IPS-11a (cell line): ENCODE measurements around the gene STX2.
"Not testable (repeated sequence)": the region's sequence is repeated elsewhere in the genome, so short reads cannot be mapped to it uniquely, and the experiment has no call there.

Experiments used
- H3K4me3 ChIP-seq: one replicate; pipeline ENCODE4 v1.5.1; 2013; ENCODE audit warnings: low read depth, low read length, control low read depth

STX2 gene

DNA sequence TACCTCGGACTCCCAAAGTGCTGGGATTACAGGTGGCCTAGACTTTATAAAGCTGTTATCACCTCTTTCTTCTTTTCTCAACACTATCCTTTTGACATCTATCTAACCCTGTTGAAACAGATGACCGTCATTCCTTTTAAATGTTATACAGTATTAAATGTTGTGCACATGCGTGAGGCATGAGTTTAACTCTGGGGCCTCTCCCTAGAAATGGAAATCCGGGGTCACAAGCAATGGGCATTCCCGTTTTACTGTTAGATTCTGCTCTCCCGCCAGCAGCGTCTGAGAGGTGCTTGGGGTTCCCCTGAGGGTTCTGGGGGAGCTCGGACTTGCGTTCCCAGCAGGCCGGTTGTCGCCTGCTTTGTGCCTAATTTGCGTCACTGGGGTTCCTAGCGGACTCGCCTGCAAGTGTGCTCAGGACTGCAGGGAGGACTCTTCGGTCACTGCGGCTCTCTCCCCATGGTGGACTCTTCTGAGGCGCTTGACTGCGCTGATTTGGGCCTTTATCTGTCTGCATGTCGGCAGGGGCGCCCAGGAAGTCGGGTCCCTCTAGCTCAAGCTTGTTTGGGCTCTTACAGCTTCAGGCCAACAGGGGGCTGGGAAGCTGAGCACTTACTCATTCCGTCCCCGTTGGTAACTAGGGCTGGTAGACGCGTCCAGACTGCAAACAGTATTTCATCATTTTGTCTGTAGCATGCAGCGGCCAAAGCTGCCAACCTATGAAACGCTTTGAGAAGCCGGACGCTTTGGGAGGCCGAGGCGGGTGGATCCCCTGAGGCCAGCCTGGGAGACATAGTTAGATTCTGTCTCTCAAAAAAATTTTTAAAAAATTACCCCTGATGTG, 31.6 kb upstream of the STX2 start:
- peak overlapping the region; percentile 48 for H3K4me3 ChIP-seq

DNA sequence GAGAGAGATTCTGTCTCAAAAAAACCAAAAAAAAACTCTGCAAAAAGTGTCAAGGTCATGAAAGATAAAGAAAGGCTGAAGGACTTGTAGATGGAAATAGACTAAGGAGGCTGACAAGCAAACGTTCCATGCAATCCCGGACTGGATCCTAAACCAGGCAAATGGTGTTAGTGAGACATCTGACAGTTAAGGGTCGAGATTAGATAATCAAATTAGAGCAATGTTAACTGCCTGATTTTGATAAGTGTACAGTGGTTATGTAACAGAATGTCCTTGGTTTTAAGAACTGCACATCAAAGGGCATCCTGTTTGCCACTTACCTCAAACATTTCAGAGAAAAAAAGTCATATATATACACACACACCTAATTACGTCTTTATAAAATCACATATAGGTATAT, 29.4 kb upstream of the STX2 start:
- no peak overlapping the region for H3K4me3 ChIP-seq

DNA sequence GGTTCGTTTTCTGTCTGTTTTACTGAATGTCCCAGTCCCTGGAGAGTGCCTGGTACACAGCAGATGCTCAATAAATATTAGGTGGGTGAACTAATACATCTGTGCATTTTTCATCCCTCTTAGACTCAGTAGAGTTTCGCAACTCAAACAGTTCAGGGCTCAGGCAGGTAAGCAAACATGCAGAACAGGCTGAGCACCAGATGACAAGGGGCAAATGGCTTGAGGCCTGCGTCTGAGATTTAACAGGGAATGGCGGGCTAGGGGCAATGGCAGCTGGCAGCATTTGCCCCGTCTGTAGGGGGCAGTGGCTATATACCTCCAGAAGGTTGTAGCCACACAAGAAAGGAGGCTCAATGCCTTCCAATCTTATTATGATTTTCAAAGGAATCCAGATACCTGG, 24.2 kb upstream of the STX2 start:
- H3K4me3 ChIP-seq, result no peak overlapping the region

DNA sequence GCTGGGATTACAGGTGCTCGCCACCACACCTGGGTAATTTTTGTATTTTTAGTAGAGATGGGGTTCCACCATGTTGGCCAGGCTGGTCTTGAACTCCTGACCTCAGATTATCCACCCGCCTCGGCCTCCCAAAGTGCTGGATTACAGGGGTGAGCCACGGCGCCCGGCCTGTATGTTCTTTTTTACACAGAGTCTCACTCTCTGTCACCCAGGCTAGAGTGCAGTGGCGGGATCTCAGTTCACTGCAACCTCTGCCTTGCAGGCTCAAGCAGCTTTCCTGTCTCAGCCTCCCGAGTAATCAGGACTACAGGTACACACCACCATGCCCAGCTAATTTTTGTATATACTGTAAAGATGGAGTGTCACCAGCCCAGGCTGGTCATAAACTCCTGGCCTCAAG, 23.7 kb upstream of the STX2 start:
- H3K4me3 ChIP-seq, result not testable (repeated sequence)

DNA sequence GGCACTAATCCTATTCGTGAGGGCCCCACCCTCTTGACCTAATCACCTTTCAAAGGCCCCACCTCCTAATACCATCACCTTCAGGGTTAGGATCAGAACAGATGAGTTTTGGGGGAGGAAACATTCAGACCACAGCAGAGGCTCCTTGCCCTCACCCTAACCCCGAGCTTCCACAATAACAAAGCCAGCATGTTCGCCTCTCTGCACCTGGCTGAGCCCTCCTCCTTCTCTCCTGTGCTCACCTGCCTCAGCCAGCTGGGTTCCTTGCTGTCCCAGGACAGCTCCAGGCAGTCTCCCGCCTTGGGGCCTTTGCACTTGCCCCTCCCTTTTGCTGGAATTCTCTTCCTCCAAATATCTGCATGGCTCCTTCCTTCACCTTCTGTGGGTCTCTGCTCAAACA, 23.1 kb upstream of the STX2 start:
- H3K4me3 ChIP-seq, result no peak overlapping the region

DNA sequence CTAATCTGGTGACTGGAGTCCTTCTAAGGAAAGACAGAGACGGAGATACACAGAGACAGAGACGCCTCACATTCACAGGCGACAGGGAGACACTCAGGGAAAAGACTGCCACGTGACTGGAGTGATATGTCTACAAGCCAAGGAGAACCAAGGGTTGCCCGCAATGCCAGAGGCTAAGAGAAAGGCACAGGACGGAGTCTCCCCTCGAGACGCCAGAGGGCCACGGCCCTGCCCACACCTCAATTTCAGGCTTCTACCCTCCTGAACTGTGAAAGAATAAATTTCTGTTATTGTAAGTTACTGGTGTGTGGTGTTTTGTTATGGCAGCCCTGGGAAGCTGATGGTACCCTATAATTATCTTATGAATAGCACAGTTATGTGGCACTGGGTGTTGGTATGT, 21.3 kb upstream of the STX2 start:
- no peak overlapping the region for H3K4me3 ChIP-seq

DNA sequence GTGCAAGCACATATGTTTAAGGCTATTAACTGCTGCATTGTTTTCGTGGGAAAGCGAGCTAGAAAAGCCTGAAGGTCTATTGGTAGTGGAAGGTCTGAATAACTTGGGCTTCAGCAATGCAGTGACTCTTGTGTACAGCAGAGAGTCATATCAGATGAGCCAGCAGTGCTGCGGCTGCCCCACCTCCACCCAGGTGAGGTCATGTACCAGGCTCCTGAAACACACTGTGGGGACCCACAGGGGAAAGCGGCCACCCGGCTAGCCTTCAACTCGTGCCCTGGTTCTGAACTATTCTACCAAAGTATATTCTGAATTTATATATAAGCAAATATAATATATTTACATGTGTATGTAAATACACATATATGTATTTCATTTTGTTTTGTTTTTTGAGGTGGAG, 20.1 kb upstream of the STX2 start:
- H3K4me3 ChIP-seq, result no peak overlapping the region

DNA sequence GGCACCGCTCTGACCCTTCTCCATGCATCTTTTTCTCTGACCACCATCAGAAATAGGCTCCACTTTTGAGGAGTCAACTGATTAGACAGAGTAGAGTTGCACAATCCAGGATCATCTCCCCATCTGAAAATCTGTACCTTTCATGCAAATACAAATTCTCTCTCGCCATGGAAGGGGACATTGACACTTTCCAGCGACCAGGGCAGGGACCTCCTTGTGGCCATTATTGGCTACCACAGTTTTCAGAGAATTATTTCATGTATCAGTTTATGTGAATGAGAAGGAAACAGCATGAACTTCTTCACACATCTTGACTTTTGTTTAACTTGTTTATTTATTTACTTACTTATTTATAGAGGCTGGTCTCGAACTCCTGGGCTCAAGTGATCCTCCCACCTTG, 19.0 kb upstream of the STX2 start:
- H3K4me3 ChIP-seq, result no peak overlapping the region

DNA sequence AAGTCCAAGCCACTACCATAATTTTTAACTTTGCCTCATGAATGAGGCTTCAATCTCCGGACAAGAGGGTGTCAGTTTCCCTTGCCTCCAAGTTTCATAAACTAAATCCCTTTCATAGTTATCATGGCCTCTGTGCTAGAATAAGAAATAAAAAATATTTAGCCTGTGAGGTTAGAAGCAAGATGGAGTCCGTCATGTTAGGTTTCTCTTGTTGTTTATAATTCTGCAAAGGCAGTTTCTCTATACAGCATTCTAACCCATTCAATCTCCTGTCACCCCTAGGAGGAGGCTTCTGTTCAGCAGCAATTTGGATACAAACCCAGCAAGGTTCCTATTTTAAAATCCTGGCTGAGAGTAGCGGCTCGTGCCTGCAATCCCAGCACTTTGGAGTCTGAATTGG, 17.0 kb upstream of the STX2 start:
- H3K4me3 ChIP-seq, result no peak overlapping the region

DNA sequence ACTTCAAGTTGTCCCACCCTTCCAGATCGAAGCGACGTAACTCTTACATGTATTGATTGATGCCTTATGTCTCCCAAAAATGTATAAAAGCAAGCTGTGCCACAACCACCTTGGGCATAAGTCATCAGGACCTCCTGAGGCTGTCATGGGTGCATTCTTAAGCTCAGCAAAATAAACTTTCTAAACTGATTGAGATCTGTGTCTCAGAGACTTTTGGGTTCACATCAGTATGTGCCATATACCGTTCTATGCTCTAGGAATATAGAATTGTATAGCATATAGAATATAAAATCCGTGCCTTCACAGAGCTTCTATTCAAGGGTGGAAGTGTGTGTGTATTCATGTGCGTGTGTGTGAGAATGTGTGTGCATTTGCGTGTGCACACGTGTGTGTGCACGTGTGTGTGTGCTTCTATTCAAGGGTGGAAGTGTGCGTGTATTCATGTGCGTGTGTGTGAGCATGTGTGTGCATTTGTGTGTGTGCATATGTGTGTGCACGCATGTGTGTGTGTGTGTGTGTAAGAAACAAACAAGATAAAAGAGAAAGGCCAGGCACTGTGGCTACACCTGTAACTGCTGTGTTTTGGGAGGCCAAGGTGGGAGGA, 11.5 kb upstream of the STX2 start:
- H3K4me3 ChIP-seq, result no peak overlapping the region

DNA sequence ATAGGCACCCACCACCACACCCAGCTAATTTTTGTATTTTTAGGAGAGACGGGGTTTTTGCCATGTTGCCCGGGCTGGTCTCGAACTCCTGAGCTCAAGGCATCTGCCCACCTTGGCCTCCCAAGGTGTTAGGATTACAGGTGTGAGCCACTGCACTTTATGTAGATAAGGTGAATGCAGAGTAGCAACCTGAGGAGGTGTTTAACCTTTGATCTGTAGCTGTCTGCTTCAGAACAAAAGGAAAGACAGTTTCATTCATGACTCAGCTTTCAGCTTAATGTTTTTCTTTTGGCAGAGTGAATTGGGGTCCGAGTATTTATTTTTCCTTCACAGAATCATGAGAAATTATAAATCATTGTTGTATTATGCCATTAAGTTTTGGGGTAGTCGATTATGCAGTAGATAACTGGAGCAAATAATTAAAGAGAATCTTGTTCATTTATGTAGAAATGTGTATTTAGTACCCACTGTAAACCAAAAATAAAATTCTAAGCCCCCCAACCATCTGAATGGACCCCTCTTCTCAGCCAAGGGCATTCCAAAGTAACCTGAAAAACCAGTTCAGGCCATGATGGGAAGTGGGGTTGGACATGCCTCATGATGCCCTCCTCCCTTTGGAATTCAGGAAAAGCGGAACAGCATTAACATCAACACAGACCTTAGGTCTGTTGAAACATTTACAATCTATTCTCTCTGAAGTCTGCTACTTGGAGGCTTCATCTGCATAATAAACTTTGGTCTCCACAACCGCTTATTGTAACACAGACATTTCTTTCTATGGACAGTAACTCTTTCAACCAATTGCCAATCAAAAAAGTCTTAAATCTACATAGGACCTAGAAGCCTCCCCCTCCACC, 10.7 kb upstream of the STX2 start:
- H3K4me3 ChIP-seq, result no peak overlapping the region

DNA sequence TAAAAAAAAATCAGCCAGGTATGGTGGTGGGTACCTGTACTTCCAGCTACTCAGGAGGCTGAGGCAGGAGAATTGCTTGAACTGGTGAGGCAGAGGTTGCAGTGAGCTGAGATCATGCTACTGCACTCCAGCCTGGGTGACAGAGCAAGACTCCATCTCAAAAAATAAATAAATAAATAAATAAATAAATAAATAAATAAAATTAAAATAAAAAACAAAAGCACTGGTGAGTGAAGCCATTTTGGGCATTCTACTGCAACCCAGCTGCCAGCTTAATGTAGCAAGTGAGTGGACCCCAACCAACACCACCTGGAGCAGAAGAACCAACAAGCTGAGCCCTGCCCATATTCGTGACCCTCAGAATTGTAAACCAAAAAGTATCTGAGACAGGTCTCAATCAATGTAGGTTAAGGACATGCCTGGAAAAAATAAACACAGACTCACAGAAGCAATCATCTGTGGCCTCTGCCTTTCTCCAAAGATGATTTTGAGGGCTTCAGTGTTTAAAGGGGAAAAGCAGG, 9.8 kb upstream of the STX2 start:
- not testable (repeated sequence) for H3K4me3 ChIP-seq

DNA sequence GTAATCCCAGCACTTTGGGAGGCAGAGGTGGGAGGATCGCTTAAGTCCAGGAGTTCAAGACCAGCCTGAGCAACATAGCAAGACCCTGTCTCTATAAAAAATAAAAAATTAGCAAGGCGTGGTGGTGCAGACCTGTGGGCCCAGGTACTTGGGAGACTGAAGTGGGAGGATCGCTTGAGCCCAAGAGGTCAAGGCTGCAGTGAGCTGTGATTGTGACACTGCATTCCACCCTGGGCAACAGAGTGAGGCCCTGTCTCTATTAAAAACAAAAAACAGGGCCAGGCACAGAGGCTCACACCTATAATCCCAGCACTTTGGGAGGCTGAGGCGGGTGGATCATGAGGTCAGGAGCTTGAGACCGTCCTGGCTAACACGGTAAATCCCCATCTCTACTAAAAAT, 9.1 kb upstream of the STX2 start:
- H3K4me3 ChIP-seq, result not testable (repeated sequence)

DNA sequence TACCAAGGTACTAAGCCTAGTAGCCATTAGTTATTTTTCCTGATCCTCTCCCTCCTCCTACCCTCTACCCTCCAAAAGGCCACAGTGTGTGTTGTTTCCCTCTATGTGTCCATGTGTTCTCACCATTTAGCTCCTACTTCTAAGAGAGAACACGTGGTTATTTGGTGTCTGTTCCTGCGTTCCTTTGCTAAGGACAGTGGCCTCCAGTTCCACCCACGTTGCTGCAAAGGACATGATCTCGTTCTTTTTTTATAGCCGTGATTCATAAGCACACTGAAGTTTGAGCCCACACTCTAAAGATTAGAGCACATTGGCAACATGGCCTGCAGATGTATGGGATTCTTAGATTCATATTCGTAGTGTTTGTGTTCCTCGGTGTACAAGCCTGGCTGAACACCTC, 8.1 kb upstream of the STX2 start:
- H3K4me3 ChIP-seq, result no peak overlapping the region

DNA sequence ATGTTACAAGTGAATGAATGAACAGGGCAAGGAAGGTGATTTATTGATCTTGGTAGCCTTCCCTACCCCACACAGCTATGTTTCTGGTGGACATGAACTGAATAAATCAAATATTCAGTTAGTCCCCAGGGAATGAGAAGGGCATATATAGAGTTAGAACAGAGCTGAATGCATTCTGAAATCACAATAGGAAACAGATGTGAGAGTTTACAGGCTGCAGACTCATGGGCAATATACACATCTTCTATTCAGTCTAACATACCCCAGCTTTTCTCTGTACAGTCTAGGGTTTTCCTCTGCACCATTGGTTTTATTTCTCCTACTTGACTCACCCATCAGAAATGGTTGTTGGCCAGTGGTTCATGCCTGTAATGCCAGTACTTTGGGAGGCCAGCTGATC, 7.3 kb upstream of the STX2 start:
- no peak overlapping the region for H3K4me3 ChIP-seq

DNA sequence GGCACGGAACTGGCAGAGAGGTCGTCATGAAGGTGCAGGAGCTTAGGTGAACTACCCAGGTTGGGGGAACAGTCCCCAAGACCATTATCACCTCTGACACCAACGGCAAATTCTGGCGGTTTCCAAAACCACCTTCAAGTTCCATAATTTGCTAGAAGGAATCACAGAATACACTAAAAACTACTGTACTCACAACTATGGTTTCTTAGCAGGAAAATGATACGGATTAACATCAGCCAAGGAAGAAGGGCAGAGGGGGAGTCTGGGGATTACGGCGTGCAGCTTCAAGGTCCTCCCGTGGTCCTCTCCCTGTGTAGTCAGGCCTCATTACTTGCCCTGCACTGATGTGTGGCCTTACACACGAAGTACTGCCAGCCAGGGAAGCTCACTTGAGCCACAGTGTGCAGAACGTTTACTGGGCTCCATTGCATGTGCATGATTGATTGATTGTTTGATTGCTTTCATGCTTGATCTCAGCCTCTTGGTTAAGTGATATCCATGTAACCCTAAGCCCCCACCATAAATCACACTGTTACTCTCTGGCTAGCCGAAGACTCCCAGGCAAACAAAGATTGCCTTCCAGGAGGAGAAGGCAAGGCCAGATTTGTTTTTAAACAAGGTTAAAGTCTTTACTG, 837 bp upstream of the STX2 start:
- H3K4me3 ChIP-seq, result no peak overlapping the region

DNA sequence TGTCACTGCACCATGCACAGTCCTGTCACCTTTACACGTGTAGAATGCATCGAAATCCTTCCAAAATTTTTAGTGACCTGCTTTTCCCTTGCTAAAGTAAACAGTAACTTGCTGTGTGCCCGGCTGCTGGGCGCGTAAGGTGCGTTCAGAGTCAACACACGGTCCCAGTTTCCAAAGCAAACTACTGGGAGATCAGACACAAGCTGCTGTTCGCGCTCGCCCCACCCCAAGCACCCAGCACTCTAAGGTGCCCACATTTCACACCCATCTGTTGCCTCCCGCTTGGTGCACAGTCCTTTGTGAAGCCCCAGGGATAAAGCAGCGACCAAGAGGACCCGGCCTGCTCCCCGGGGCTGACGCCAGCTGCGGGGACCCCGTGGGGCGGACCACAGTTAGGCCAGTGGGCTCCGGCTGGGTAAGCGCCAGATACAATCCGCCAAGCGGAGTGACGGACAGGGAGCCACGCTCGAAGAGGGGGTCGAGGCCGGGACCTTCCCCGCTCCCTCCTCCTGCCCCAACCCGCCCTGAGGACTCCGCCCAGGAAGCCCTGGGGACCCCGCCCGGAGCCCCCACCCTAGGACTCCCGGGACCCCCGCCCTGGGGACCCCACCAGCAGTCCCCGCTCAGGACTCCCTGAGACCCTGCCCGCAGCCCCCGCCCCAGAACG, 633 bp downstream of the STX2 start:
- H3K4me3 ChIP-seq, result peak overlapping the region; percentile 70

DNA sequence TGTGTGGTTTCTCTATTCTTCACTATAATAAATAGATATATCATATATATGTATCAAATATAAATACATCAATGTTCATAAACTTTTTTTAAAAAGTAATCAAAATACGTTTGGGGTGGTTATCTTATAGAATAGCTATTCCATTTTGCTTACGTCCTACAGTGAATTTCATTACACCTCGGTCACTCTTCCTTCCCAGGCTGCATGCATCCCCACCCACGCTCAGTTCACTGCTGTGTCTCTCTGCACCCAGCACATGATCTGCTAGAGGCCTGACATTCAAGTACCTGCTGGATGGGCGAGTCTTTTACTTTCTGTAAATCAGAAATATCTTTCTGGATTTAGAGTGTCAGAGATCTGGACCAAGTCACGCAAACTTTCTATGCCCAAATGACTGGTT, 3.6 kb downstream of the STX2 start:
- H3K4me3 ChIP-seq, result no peak overlapping the region

DNA sequence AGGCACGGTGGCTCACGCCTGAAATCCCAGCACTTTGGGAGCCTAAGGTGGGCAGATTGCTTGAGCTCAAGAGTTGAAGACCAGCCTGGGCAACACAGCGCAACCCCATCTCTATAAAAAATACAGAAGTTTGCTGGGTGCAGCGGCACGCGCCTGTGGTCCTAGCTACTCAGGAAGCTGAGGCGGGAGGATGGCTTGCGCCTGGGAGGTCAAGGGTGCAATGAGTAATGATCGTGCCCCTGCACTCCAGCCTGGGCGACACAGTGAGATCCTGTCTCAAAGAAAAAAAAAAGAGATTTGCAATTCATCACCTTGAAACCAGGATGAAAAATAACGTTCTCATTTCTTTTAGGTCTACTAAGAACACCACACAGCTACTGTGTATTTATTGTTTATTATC, 4.0 kb downstream of the STX2 start:
- H3K4me3 ChIP-seq, result no peak overlapping the region

DNA sequence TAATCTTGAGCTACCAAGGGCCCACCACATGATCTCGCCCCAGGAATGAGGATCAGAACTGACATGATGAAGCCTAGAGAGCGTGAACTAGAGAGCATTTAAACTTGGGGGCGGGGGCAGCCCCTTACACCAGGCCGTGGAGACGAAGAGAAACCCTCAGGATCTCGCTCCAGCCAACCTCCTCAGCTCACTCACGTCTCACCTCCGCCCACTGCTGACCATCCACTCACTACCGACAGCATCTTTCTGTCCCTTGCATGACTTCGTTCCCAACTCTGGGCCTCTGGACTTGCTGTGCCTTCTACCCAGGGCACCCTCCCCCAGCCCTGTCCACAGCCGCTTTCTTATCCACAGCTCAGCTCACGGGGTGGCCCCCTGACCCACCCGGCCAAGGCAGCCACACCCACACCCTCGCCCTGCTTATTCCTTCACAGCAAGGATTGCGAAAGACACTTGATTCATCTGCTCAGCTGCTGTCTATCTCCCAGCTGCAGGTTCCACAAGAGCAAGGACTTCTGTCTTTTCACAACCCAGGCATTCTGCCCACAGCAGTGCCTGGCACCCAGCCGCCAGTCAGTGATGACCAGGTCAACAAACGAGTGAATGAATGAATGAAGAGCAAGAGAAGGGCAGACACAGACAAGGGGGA, 6.4 kb downstream of the STX2 start:
- no peak overlapping the region for H3K4me3 ChIP-seq
